Measurements from ENCODE around the gene PLK2.

- no peak for TF ChIP-seq CTCF (IDR thresholded peaks at IDR 0.05)
- TF ChIP-seq POLR2A (IDR thresholded peaks at IDR 0.05): no peak
Observed at GRCh38 chr5:58455066-58455465, 4.8 kb downstream of the PLK2 start.
